SK-N-SH treated with all-trans-retinoic acid at 6 μM for 48 hours (cell line): ENCODE results near the gene SIK3.
"Not testable (repeated sequence)": the region's sequence is repeated elsewhere in the genome, so short reads cannot be mapped to it uniquely, and the experiment has no call there.

ENCODE experiments used
- ATAC-seq: fragments of 200-7000 bp; cut with Tn5 transposase; 3 replicates; pipeline ENCODE4 v1.9.1; 2020; ENCODE audit warnings: mild to moderate bottlenecking, moderate library complexity
- ARNTL ChIP-seq: fragments of 450-650 bp; formaldehyde crosslinking; IDR thresholded peaks from 2 replicates; pipeline ENCODE4 v1.5.0; 2020; ENCODE audit warnings: low read depth, mild to moderate bottlenecking, moderate library complexity, borderline replicate concordance
- BACH2 ChIP-seq: fragments of 250-450 bp; sonication (Bioruptor Pico); IDR thresholded peaks from 2 replicates; pipeline ENCODE4 v1.9.0; 2021; ENCODE audit warnings: mild to moderate bottlenecking, borderline replicate concordance
- CSDC2 ChIP-seq: fragments of 250-450 bp; sonication (Bioruptor Pico); IDR thresholded peaks from 2 replicates; pipeline ENCODE4 v1.5.0; 2020; ENCODE audit warnings: mild to moderate bottlenecking, moderate library complexity
- ESRRG ChIP-seq: fragments of 250-450 bp; sonication (Bioruptor Pico); IDR thresholded peaks from 2 replicates; pipeline ENCODE4 v1.6.1; 2021; ENCODE audit warnings: mild to moderate bottlenecking
- GLIS3 ChIP-seq: fragments of 250-450 bp; sonication (Bioruptor Pico); IDR thresholded peaks from 2 replicates; pipeline ENCODE4 v1.5.0; 2020; ENCODE audit warnings: mild to moderate bottlenecking, moderate library complexity
- ISL1 ChIP-seq: fragments of 250-450 bp; sonication (Bioruptor Pico); IDR thresholded peaks from 2 replicates; pipeline ENCODE4 v2.1.2; 2022; ENCODE audit warnings: mild to moderate bottlenecking, moderate library complexity
- OSR1 ChIP-seq: fragments of 250-450 bp; sonication (Bioruptor Pico); IDR thresholded peaks from 2 replicates; pipeline ENCODE4 v1.8.0; 2022; ENCODE audit warnings: moderate library complexity, mild to moderate bottlenecking, inconsistent platforms
- PPARA ChIP-seq: fragments of 250-450 bp; sonication (Bioruptor Pico); IDR thresholded peaks from 2 replicates; pipeline ENCODE4 v1.5.0; 2020; ENCODE audit warnings: mild to moderate bottlenecking, borderline replicate concordance
- RARB ChIP-seq: fragments of 250-450 bp; sonication (Bioruptor Pico); IDR thresholded peaks from 2 replicates; pipeline ENCODE4 v1.8.0; 2021; ENCODE audit warnings: mild to moderate bottlenecking, moderate library complexity
- SNAI2 ChIP-seq: fragments of 250-450 bp; sonication (Bioruptor Pico); IDR thresholded peaks from 2 replicates; pipeline ENCODE4 v1.5.0; 2020; ENCODE audit warnings: mild to moderate bottlenecking, moderate library complexity
- TCF4 ChIP-seq: fragments of 250-450 bp; sonication (Bioruptor Pico); IDR thresholded peaks from 2 replicates; pipeline ENCODE4 v1.8.0; 2021; ENCODE audit warnings: mild to moderate bottlenecking, moderate library complexity, borderline replicate concordance
- TOX ChIP-seq: fragments of 250-450 bp; sonication (Bioruptor Pico); IDR thresholded peaks from 2 replicates; pipeline ENCODE4 v1.8.0; 2021; ENCODE audit warnings: mild to moderate bottlenecking, moderate library complexity, borderline replicate concordance
- ZC3H10 ChIP-seq: fragments of 250-450 bp; sonication (Bioruptor Pico); IDR thresholded peaks from 2 replicates; pipeline ENCODE4 v1.5.1; 2021; ENCODE audit warnings: mild to moderate bottlenecking, moderate library complexity
- ZFP3 ChIP-seq: fragments of 250-450 bp; sonication (Bioruptor Pico); IDR thresholded peaks from 2 replicates; pipeline ENCODE4 v1.5.0; 2020; ENCODE audit warnings: mild to moderate bottlenecking, moderate library complexity
- ZFP30 ChIP-seq: fragments of 450-650 bp; formaldehyde crosslinking; IDR thresholded peaks from 2 replicates; pipeline ENCODE4 v1.5.0; 2022; ENCODE audit warnings: mild to moderate bottlenecking, moderate library complexity
- ZNF70 ChIP-seq: fragments of 450-650 bp; formaldehyde crosslinking; IDR thresholded peaks from 2 replicates; pipeline ENCODE4 v1.5.0; 2020; ENCODE audit warnings: mild to moderate bottlenecking, moderate library complexity
- ZNF8 ChIP-seq: fragments of 450-650 bp; formaldehyde crosslinking; IDR thresholded peaks from 2 replicates; pipeline ENCODE4 v1.5.0; 2020; ENCODE audit warnings: mild to moderate bottlenecking, moderate library complexity
- TF ChIP-seq, protein P1 (sequence below): fragments of 250-450 bp; sonication (Bioruptor Pico); IDR thresholded peaks from 2 replicates; pipeline ENCODE4 v1.8.0; 2021; ENCODE audit warnings: low read depth, mild to moderate bottlenecking, moderate library complexity, borderline replicate concordance
- TF ChIP-seq, protein P2 (sequence below): fragments of 250-450 bp; sonication (Bioruptor Pico); IDR thresholded peaks from 2 replicates; pipeline ENCODE4 v1.5.1; 2021; ENCODE audit warnings: mild to moderate bottlenecking, moderate library complexity
- TF ChIP-seq, protein P3 (sequence below): fragments of 250-450 bp; sonication (Bioruptor Pico); IDR thresholded peaks from 2 replicates; pipeline ENCODE4 v1.5.1; 2020; ENCODE audit warnings: low read depth, mild to moderate bottlenecking, moderate library complexity
- TF ChIP-seq, protein P4 (sequence below): fragments of 250-450 bp; sonication (Bioruptor Pico); IDR thresholded peaks from 2 replicates; pipeline ENCODE4 v1.5.0; 2020; ENCODE audit warnings: mild to moderate bottlenecking, moderate library complexity

The SIK3 gene

DNA sequence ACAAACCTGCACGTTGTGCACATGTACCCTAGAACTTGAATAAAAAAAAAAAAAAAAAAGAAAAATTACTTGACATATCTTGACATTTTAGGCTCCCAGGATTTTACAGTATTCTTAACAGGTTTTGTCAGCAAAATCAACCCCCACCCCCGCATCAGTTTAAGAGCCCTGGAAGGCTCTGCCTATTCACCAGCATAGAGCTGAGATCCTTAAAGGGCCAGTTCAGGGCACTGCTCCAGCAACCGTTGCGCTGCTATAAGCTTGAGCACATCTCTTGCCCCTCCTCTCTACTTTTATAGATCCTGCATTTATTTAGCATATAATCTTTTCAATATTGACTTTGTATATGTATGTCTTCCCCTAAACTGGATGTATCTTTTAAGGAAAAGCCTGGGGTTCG, 45.2 kb upstream of the SIK3 start:
- ATAC-seq, result peak; percentile 75
- TF ChIP-seq, protein P1, sequence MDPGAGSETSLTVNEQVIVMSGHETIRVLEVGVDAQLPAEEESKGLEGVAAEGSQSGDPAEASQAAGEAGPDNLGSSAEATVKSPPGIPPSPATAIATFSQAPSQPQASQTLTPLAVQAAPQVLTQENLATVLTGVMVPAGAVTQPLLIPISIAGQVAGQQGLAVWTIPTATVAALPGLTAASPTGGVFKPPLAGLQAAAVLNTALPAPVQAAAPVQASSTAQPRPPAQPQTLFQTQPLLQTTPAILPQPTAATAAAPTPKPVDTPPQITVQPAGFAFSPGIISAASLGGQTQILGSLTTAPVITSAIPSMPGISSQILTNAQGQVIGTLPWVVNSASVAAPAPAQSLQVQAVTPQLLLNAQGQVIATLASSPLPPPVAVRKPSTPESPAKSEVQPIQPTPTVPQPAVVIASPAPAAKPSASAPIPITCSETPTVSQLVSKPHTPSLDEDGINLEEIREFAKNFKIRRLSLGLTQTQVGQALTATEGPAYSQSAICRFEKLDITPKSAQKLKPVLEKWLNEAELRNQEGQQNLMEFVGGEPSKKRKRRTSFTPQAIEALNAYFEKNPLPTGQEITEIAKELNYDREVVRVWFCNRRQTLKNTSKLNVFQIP (CRISPR knock-in tag), result no peak
- TF ChIP-seq PPARA (CRISPR knock-in tag) (no peak), BACH2 (no peak), ZNF8 (CRISPR knock-in tag) (no peak), ZNF70 (CRISPR knock-in tag) (no peak), TCF4 (CRISPR knock-in tag) (no peak), CSDC2 (CRISPR knock-in tag) (no peak), ARNTL (CRISPR knock-in tag) (no peak), SNAI2 (CRISPR knock-in tag) (no peak), GLIS3 (no peak), OSR1 (CRISPR knock-in tag) (no peak), ZC3H10 (CRISPR knock-in tag) (no peak), ISL1 (CRISPR knock-in tag) (no peak), ESRRG (CRISPR knock-in tag) (no peak), RARB (no peak), TOX (CRISPR knock-in tag) (no peak), ZFP3 (CRISPR knock-in tag) (no peak)
- TF ChIP-seq, protein P2, sequence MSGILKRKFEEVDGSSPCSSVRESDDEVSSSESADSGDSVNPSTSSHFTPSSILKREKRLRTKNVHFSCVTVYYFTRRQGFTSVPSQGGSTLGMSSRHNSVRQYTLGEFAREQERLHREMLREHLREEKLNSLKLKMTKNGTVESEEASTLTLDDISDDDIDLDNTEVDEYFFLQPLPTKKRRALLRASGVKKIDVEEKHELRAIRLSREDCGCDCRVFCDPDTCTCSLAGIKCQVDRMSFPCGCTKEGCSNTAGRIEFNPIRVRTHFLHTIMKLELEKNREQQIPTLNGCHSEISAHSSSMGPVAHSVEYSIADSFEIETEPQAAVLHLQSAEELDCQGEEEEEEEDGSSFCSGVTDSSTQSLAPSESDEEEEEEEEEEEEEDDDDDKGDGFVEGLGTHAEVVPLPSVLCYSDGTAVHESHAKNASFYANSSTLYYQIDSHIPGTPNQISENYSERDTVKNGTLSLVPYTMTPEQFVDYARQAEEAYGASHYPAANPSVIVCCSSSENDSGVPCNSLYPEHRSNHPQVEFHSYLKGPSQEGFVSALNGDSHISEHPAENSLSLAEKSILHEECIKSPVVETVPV, result no peak
- TF ChIP-seq, protein P3, sequence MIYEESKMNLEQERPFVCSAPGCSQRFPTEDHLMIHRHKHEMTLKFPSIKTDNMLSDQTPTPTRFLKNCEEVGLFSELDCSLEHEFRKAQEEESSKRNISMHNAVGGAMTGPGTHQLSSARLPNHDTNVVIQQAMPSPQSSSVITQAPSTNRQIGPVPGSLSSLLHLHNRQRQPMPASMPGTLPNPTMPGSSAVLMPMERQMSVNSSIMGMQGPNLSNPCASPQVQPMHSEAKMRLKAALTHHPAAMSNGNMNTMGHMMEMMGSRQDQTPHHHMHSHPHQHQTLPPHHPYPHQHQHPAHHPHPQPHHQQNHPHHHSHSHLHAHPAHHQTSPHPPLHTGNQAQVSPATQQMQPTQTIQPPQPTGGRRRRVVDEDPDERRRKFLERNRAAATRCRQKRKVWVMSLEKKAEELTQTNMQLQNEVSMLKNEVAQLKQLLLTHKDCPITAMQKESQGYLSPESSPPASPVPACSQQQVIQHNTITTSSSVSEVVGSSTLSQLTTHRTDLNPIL, result no peak
- TF ChIP-seq, protein P4, sequence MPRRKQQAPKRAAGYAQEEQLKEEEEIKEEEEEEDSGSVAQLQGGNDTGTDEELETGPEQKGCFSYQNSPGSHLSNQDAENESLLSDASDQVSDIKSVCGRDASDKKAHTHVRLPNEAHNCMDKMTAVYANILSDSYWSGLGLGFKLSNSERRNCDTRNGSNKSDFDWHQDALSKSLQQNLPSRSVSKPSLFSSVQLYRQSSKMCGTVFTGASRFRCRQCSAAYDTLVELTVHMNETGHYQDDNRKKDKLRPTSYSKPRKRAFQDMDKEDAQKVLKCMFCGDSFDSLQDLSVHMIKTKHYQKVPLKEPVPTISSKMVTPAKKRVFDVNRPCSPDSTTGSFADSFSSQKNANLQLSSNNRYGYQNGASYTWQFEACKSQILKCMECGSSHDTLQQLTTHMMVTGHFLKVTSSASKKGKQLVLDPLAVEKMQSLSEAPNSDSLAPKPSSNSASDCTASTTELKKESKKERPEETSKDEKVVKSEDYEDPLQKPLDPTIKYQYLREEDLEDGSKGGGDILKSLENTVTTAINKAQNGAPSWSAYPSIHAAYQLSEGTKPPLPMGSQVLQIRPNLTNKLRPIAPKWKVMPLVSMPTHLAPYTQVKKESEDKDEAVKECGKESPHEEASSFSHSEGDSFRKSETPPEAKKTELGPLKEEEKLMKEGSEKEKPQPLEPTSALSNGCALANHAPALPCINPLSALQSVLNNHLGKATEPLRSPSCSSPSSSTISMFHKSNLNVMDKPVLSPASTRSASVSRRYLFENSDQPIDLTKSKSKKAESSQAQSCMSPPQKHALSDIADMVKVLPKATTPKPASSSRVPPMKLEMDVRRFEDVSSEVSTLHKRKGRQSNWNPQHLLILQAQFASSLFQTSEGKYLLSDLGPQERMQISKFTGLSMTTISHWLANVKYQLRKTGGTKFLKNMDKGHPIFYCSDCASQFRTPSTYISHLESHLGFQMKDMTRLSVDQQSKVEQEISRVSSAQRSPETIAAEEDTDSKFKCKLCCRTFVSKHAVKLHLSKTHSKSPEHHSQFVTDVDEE (CRISPR knock-in tag), result no peak

DNA sequence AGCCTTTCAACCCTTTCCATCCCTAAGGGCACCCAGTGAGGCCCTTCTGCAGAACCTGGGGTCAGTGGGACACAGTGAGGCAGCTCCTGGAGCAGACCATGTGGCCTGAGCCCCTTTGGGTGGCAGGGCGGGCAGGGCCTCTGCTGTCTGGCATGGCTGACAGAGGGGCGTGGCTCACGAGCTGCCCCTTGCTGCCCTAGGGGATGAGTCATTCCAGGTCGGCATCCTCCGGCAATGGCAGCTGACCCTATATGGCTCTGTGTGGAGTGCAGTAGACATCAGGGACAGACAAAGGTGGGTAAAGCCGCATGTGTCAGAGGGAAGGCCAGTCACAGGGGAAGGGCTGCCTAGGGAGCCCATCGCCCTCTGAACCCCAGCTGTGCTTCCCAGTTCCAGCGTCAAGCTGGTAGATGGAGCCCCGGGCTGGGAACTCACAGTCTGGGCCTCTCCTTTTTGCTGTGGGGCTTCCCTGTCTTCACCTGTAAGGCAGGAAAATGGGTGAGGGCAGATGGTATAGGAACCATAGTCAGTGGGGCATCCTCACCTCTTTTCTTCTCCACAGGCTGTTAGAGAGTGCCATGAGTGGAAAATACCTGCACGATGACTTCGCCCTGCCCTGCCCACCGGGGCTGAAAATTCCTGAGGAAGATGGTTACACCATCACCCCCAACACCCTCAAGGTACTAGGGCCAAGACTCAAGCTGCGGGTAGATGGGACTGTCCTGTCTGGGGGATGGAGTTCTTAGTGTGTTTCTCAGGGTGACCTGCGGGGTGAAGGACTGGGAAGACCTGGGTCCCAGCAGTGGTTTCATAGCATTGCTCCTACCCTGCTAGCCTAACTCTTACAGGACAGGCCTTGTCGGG, 39.2 kb upstream of the SIK3 start:
- peak; percentile 79 for ATAC-seq

DNA sequence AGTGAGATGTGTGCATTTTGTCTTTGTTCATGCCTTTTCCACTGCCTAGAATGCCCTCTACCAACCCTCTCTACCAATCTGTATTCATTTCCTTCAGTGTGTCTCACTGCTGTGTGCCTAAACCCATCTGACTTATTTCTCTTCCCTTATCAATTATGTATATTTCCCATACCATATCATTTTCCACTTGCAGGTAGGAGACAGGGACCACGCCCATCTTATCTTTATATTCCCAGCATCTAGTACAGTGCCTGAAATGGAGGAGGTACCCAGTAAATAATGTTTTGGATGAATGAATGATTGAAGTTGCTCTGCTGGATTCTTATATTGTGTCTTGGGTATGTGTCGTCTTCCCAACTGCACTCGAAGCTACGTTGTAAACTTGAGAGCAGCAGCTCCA, 36.8 kb upstream of the SIK3 start:
- not testable (repeated sequence) for ATAC-seq

DNA sequence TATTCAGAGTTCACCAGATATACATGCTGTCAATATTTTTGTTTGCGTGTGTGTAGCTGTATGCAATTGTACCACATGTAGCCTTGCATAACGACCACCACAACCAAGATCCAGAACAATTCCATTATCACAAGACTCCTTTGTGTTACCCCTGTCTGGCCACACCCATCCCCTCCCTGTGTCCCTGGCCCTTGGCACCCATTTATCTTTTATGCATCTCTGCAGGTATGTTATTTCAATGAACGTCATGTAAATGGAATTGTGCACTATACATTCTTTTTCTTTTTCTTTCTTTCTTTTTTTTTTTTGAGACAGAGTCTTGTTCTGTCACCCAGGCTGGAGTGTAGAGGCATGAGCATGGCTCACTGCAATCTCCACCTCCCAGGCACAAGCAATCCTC, 36.2 kb upstream of the SIK3 start:
- TF ChIP-seq GLIS3, result no peak
- ATAC-seq, result no peak

DNA sequence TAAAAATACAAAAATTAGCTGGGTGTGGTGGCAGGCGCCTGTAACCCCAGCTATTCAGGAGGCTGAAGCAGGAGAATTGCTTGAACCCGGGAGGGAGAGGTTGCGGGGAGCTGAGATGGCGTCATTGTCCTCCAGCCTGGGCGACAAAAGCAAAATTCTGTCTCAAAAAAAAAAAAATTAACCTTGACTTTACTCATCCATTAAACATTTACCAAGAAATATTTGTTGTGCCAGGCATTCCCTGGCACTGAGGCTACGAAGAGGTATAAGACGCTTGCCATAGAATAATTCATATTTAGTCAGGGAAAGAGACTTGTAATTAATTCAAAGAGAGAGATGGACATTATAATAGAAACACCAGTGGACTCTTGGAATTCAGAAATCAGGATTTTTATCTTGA, 32.7 kb upstream of the SIK3 start:
- ATAC-seq, result no peak
- TF ChIP-seq ESRRG (CRISPR knock-in tag) (no peak), ZC3H10 (CRISPR knock-in tag) (no peak), RARB (no peak), ARNTL (CRISPR knock-in tag) (no peak), CSDC2 (CRISPR knock-in tag) (no peak), SNAI2 (CRISPR knock-in tag) (no peak), ZNF8 (CRISPR knock-in tag) (no peak), ZFP30 (no peak), GLIS3 (no peak), ZNF70 (CRISPR knock-in tag) (no peak)
- TF ChIP-seq, protein P4 (CRISPR knock-in tag), result no peak
- TF ChIP-seq, protein P3, result no peak
- TF ChIP-seq, protein P2, result no peak
